ENCODE measurements around the gene PAGE4.

DNA sequence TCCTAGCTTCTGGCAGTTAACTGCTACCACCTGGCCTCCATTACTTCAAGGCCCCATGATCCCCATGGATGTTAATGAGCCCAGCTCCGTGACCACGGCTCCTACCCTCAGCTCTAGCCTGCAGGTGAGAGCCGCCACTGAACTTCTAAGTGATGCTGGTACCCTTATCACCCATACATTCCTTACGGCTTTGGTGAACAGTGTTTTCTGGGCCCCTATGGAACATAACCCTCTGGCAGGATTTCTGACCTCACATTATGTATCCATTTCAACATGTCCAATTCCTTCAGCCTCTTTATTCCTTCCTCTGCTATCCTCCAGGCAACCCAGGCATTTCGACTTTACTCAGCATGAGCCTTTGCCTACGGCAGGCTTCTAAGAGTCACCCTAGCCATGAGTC lies 24.6 kb downstream of the PAGE4 start:
- TF ChIP-seq, protein P1, sequence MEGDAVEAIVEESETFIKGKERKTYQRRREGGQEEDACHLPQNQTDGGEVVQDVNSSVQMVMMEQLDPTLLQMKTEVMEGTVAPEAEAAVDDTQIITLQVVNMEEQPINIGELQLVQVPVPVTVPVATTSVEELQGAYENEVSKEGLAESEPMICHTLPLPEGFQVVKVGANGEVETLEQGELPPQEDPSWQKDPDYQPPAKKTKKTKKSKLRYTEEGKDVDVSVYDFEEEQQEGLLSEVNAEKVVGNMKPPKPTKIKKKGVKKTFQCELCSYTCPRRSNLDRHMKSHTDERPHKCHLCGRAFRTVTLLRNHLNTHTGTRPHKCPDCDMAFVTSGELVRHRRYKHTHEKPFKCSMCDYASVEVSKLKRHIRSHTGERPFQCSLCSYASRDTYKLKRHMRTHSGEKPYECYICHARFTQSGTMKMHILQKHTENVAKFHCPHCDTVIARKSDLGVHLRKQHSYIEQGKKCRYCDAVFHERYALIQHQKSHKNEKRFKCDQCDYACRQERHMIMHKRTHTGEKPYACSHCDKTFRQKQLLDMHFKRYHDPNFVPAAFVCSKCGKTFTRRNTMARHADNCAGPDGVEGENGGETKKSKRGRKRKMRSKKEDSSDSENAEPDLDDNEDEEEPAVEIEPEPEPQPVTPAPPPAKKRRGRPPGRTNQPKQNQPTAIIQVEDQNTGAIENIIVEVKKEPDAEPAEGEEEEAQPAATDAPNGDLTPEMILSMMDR (conservative IDR thresholded peaks at IDR 0.05; ENCODE audit: low read depth, low read length) = no peak
- TF ChIP-seq EZH2 (IDR thresholded peaks at IDR 0.05; ENCODE audit: low read length, unreplicated experiment) = no peak
